Bronchus fibroblast of lung (primary cell): ENCODE data around the gene TMEM167A. TPM values are rescaled to one million over a fixed set of nuclear protein-coding genes. Genes with fewer than 3 reads are reported as not detected.

ENCODE experiments used
- total RNA-seq: library from RNA; depleted of rRNA; stranded (reverse); fragments of >200 nt; gene quantifications from 2 replicates; pipeline ENCODE4 v1.2.3, GENCODE V29; 2015

The TMEM167A gene, protein sequence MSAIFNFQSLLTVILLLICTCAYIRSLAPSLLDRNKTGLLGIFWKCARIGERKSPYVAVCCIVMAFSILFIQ
- total RNA-seq: 25.1 and 38.0 TPM in 2 replicates

DNA sequence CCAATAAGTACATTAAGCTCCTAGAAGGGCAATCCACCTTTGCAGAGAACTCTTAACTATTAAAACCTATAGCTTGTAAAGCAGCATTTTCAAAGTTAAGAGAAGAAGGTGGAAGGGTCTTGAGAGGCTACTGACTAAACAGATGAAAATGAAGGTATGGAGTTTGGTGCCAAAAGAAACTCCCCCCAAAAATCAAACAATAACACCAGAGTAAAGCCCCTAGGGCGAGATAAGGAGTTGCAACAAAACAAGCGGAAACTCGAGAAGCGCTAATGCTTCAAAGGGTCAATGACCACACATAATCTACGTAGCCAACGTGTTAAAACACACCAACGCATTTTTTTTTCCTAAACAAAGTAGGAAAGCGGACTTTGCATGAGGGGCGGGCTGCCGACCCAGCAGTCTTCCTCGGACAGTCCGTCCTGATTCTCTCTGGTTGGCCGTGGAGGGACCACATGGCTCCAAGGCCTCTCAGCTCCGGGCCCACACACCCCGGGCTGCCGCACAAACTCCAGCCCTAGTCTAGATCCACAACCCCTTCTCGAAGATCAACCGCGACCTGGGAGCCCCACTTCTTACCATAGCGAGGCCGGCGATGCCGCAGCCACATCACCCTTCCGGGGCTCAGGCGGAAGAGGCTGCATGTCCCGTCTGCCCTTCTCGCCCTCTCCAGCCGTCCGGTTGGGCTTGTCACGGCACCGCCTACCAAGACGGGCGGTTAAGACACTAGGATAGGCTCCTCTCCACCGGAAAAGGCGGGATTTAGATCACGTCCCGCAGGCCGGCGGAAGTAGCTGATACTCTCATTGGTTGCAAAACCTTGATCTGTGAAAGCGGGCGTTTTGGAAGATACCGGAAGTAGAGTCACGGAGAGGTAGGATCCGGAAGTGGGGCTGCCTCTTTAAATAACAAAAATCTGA is at the start of gene TMEM167A, which contains the start of gene XRCC4:
TSS of gene TMEM167A (minus strand) at position 653 of the 920 bp plus-strand sequence. CDS start at position 582, 71 bp downstream.
TSS of gene XRCC4 (plus strand) at position 806 of the 920 bp plus-strand sequence. CDS start 27,373 bp downstream, outside the sequence.

Other genes with a start within 250 kb of the TMEM167A start
- gene XRCC4, start 153 bp upstream of the TMEM167A start, total RNA-seq: 9.5 and 11.8 TPM in 2 replicates